ENCODE measurements around the gene EID2B.

GRCh38 chr19:39542206-39542605 is 9.6 kb upstream of the EID2B start:
- TF ChIP-seq CTCF (conservative IDR thresholded peaks at IDR 0.05) (no peak), EZH2 (IDR thresholded peaks at IDR 0.05; ENCODE audit: low read depth) (no peak)
